Suprapubic skin (tissue), 3 donors: ENCODE measurements around the gene TRIM3.

Source experiments
- POLR2A ChIP-seq, 2 donors: fragments of 450-650 bp; IDR thresholded peaks; one replicate each; pipeline ENCODE4 v1.6.1; 2017; ENCODE audit warnings: antibody characterized with exemption in 2 of 2, mild to moderate bottlenecking in 2 of 2, moderate library complexity in 2 of 2
- TF ChIP-seq, protein P1 (sequence below), 2 donors: fragments of 200-600 bp in 1 of 2; fragments of 450-650 bp in 1 of 2; sonication (generic) in 1 of 2; IDR thresholded peaks; one replicate each; pipeline ENCODE4 v1.5.1; 2016 to 2019; ENCODE audit warnings: antibody characterized with exemption in 2 of 2, mild to moderate bottlenecking in 1 of 2, moderate library complexity in 1 of 2

DNA sequence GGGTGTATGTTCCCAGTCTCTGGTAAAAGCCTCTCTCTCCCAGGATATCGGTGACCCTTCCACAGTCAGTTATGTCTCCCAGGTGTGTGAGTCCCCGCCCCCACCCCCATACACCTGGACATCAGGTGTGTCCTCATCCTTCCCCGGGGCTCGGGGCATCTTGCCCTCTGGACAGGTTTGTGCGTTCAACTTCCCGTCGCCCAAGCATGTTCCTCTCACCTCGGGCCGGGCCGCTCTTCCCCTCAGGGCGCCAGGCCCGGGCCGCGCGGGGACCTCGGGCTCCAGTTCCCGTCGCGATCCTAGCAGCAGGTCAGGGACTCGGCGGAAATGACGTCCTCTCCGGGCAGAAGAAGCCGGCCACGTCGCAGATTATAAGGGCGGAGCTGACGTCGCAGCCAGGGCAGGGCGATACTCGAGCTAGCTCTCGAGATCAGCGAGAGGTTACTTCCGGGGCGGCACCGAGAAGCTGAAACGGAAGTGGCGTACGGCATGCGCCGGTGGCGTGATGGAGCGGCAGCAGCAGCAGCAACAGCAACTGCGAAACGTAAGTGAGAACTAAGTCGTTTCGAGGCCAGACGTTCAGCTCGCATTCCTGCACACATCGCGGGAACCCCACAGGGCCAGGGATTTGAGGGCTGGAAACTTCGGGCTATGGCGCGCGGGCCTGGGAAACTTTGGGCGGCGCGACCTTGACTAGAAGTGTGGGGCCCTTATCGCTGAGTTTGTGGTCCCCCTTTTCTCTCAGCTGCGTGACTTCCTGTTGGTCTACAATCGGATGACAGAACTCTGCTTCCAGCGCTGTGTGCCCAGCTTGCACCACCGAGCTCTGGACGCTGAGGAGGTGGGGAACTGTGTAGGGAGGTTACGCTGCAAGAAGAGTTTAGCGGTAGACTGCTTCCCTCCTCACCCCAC is 7.5 kb upstream of the TRIM3 start, which contains the start of the genes ARFIP2 and TIMM10B:
- TF ChIP-seq, protein P1, sequence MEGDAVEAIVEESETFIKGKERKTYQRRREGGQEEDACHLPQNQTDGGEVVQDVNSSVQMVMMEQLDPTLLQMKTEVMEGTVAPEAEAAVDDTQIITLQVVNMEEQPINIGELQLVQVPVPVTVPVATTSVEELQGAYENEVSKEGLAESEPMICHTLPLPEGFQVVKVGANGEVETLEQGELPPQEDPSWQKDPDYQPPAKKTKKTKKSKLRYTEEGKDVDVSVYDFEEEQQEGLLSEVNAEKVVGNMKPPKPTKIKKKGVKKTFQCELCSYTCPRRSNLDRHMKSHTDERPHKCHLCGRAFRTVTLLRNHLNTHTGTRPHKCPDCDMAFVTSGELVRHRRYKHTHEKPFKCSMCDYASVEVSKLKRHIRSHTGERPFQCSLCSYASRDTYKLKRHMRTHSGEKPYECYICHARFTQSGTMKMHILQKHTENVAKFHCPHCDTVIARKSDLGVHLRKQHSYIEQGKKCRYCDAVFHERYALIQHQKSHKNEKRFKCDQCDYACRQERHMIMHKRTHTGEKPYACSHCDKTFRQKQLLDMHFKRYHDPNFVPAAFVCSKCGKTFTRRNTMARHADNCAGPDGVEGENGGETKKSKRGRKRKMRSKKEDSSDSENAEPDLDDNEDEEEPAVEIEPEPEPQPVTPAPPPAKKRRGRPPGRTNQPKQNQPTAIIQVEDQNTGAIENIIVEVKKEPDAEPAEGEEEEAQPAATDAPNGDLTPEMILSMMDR (IDR thresholded peaks at IDR 0.05), result no peak
- TF ChIP-seq POLR2A (IDR thresholded peaks at IDR 0.05), result peak; percentile 26 to 86
